Measurements from ENCODE around the gene MMP14.

GRCh38 chr14:22814941-22815713, 21.3 kb upstream of the MMP14 start, which contains the start of gene SLC7A7:
- TF ChIP-seq, protein P1, sequence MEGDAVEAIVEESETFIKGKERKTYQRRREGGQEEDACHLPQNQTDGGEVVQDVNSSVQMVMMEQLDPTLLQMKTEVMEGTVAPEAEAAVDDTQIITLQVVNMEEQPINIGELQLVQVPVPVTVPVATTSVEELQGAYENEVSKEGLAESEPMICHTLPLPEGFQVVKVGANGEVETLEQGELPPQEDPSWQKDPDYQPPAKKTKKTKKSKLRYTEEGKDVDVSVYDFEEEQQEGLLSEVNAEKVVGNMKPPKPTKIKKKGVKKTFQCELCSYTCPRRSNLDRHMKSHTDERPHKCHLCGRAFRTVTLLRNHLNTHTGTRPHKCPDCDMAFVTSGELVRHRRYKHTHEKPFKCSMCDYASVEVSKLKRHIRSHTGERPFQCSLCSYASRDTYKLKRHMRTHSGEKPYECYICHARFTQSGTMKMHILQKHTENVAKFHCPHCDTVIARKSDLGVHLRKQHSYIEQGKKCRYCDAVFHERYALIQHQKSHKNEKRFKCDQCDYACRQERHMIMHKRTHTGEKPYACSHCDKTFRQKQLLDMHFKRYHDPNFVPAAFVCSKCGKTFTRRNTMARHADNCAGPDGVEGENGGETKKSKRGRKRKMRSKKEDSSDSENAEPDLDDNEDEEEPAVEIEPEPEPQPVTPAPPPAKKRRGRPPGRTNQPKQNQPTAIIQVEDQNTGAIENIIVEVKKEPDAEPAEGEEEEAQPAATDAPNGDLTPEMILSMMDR (IDR thresholded peaks at IDR 0.05): no peak
- TF ChIP-seq POLR2AphosphoS5 (IDR thresholded peaks at IDR 0.05): no peak
